8988T (cell line): ENCODE results near the gene TFAP2E.

Source experiments
- DNase-seq: peaks from one replicate; pipeline ENCODE4 v3.0.0; 2011

The TFAP2E gene

GRCh38 chr1:35598895-35599294 is 25.8 kb downstream of the TFAP2E start:
- DNase-seq = no peak

DNA sequence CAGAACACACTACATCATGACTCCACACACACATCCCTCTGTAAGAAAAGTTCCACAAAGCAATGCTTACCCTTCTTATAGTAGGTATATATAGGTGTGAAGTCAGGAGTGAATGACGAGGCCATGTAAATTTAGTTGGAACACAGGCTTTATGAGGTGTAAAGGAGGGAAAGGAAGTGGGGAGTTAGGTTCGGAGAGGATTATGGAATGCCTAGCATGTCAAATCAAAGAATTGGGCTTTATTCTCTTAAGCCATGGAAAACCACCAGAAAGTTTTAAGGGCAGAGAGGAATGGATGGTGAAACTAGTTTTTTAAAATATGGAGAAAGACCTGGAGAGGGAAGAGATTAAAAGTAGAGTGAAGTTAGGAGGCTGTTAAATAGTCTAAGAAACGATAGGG is 26.3 kb downstream of the TFAP2E start:
- no peak for DNase-seq

DNA sequence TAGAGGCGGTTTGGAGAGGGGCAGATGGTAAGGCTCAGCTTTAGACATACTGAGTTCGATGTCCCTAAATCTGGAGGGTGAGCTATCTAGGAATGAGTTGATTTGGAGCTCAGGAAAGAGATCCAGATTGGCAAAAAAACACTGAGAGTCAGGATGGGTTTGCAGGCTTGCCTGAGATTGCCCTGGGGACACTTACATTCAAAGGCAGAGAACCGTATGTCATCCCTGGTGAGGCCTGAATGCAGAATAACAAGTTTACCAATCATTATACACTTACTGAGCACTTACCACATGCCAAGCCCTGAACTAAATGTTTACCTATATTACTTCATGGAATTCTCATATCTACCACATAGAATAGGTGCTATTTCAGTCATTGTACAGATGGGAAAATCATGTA is 27.5 kb downstream of the TFAP2E start:
- DNase-seq = no peak

DNA sequence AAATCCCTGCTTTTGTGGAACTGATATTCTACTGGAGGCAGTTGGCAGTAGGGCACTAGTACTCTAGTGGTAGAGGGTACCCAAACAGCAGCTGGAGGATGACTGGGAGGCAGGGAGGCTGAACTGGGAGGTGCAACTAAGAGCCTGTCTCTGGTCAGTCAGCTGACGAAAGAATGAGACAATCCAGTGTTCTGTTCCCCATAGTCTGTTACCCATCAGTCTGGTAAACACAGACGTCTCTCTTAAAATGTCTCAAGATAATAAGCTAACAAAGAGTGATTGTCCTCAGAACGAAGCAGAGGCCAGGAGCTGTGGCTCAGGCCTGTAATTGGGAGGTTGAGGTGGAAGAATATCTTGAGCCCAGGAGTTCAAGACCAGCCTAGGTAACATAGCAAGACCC is 30.4 kb downstream of the TFAP2E start:
- no peak for DNase-seq

DNA sequence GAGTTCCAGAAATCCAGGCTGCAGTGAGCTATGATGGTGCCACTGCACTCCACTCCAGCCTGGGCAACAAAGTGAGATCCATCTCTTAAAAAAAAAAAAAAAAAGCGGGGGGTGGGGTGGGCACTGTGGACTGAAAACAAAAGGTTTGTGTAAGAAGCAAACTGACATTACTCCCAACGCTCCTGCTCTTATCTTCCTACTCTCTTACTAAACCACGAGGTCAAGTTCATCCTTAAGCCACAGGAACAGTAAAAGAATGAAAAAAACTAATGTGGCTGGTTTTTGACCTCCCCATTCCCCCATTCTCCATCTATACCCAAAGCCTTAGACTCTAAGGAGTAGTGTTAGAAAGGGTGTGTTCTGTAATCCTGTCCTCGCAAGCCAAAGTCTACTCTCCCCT is 30.8 kb downstream of the TFAP2E start:
- DNase-seq = no peak

- no peak for DNase-seq
These were observed 32.2 kb downstream of the TFAP2E start for GRCh38 chr1:35605071-35605866.

- no peak for DNase-seq
These were observed 32.7 kb downstream of the TFAP2E start for GRCh38 chr1:35605867-35606182.

DNA sequence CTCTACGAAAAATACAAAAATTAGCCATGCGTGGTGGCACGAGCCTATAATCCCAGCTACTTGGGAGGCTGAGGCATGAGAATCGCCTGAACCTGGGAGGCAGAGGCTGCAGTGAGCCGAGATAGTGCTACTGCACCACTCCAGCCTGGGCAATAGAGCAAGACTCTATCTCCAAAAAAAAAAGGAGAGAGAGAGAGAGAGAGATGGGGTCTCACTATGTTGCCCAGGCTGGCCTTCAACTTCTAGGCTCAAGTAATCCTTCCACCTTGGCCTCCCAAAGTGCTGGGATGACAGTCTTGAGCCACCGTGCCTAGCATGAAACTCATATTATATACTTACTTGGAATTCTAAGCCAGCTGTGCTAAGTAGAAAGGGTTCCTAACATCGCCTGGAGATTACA is 38.5 kb downstream of the TFAP2E start:
- no peak for DNase-seq

GRCh38 chr1:35615440-35615839 is 42.3 kb downstream of the TFAP2E start:
- no peak for DNase-seq

GRCh38 chr1:35619237-35620121 is 46.4 kb downstream of the TFAP2E start:
- DNase-seq = no peak

DNA sequence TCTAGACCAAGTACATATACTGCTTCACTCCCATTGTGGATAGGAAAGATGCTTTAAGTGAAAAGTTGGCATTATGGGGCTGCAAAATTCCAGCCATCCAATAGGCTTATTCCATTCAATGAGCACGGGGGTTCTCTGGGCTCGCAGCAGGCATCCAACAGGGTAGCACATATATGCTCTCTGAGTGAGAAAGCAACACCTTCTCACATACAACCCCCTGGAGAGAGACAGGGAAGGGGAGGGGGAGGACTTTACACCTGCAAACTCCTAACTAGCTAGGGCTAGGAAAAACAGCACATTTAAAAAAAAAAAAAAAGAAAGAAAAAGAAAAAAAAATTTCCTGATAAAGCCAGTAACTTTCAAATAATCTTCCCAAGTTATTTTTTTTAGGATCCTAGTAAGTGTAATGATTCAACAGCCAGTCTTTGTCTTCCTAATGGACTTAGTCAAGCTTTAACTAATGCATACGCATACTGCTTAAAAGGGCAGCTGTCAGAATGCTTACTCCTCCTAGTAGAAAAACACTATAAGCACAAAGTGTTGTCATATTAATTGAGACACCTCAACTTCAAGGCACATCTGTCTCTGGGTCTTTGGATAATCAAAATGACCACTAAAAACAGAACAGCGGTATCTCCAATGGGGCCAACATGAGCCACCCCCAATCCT is 49.5 kb downstream of the TFAP2E start:
- DNase-seq = no peak

- DNase-seq = no peak
These were observed 50.7 kb downstream of the TFAP2E start for GRCh38 chr1:35623832-35624231.

- no peak for DNase-seq
These were observed 55.9 kb downstream of the TFAP2E start for GRCh38 chr1:35629051-35629450.

- no peak for DNase-seq
These were observed 58.3 kb downstream of the TFAP2E start for GRCh38 chr1:35631396-35631795.

- DNase-seq = no peak
These were observed 60.4 kb downstream of the TFAP2E start for GRCh38 chr1:35633547-35633946.

GRCh38 chr1:35637401-35637809 is 64.3 kb downstream of the TFAP2E start:
- no peak for DNase-seq

- no peak for DNase-seq
These were observed 67.5 kb downstream of the TFAP2E start for GRCh38 chr1:35640380-35641232.

- DNase-seq = peak; percentile 43
These were observed 68.2 kb downstream of the TFAP2E start, which contains the start of gene PSMB2 for GRCh38 chr1:35641233-35641866. TSS of gene PSMB2 (minus strand) at chr1:35641526. CDS start at chr1:35641432, 94 bp downstream.

- no peak for DNase-seq
These were observed 69.4 kb downstream of the TFAP2E start for GRCh38 chr1:35642471-35642955.

DNA sequence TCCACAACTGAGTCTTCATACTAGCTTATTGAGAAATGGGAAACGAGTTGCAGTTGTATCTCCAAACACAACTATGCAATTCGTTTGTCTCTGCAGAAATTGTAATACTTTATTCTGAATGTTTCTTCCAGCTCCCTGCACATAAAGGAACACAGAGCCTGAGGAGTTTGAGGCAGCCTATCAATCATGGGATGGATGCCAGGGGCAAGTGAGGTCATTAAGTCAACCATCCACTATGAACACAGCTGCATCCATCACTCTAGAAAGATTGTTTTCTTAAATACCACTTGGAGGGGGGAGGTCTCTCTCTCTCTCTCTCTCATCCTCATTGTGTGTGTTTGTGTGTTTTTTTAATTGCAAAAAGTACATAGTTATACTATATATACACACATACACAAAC is 71.1 kb downstream of the TFAP2E start:
- no peak for DNase-seq
